Measurements from ENCODE around the gene SPTAN1.
"Not testable (repeated sequence)": the region's sequence is repeated elsewhere in the genome, so short reads cannot be mapped to it uniquely, and the experiment has no call there.

SPTAN1 gene

GRCh38 chr9:128553728-128554127 lies 1.3 kb downstream of the SPTAN1 start:
- no peak for DNase-seq

- no peak for DNase-seq
Observed at GRCh38 chr9:128554155-128554862, 1.9 kb downstream of the SPTAN1 start.

- no peak for DNase-seq
Observed at GRCh38 chr9:128555180-128555721, 2.9 kb downstream of the SPTAN1 start.

- no peak for DNase-seq
Observed at GRCh38 chr9:128556276-128556675, 3.9 kb downstream of the SPTAN1 start.

- DNase-seq = no peak
Observed at GRCh38 chr9:128556926-128557634, 4.7 kb downstream of the SPTAN1 start.

- DNase-seq = peak; percentile 99
Observed at GRCh38 chr9:128558431-128559310, 6.3 kb downstream of the SPTAN1 start.

GRCh38 chr9:128565578-128565977 lies 13.2 kb downstream of the SPTAN1 start:
- no peak for DNase-seq

GRCh38 chr9:128568470-128569078 lies 16.2 kb downstream of the SPTAN1 start:
- no peak for DNase-seq

- no peak for DNase-seq
Observed at GRCh38 chr9:128575469-128575868, 23.1 kb downstream of the SPTAN1 start.

- DNase-seq = no peak
Observed at GRCh38 chr9:128575916-128576315, 23.5 kb downstream of the SPTAN1 start.

- DNase-seq = no peak
Observed at GRCh38 chr9:128577206-128577605, 24.8 kb downstream of the SPTAN1 start.

GRCh38 chr9:128579194-128579593 lies 26.8 kb downstream of the SPTAN1 start:
- DNase-seq = no peak

GRCh38 chr9:128580731-128581130 lies 28.3 kb downstream of the SPTAN1 start:
- no peak for DNase-seq

GRCh38 chr9:128585155-128585554 lies 32.8 kb downstream of the SPTAN1 start:
- not testable (repeated sequence) for DNase-seq

GRCh38 chr9:128586934-128587333 lies 34.5 kb downstream of the SPTAN1 start:
- DNase-seq = not testable (repeated sequence)

GRCh38 chr9:128587453-128587852 lies 35.1 kb downstream of the SPTAN1 start:
- no peak for DNase-seq

- no peak for DNase-seq
Observed at GRCh38 chr9:128588581-128589233, 36.3 kb downstream of the SPTAN1 start.

- peak; percentile 43 for DNase-seq
Observed at GRCh38 chr9:128593039-128593438, 40.7 kb downstream of the SPTAN1 start.

- no peak for DNase-seq
Observed at GRCh38 chr9:128593856-128594255, 41.5 kb downstream of the SPTAN1 start.

- DNase-seq = no peak
Observed at GRCh38 chr9:128595471-128595870, 43.1 kb downstream of the SPTAN1 start.

GRCh38 chr9:128600099-128600498 lies 47.7 kb downstream of the SPTAN1 start:
- no peak for DNase-seq

- no peak for DNase-seq
Observed at GRCh38 chr9:128603697-128604096, 51.3 kb downstream of the SPTAN1 start.

Data from hematopoietic multipotent progenitor cell treated with erythropoietin and hydrocortisone succinate and interleukin-3 and kit ligand, for 8 days (in vitro differentiated cells).